Neural progenitor cell (in vitro differentiated cells): Measurements from ENCODE around the gene SPTBN4.

Experiments
- EZH2phosphoT487 ChIP-seq: fragments of 200-600 bp; sonication (generic); IDR thresholded peaks from 2 replicates; pipeline ENCODE4 v1.6.1; 2017; ENCODE audit warnings: antibody characterized with exemption
- TF ChIP-seq, protein P1 (sequence below): fragments of 200-600 bp; sonication (generic); IDR thresholded peaks from 2 replicates; pipeline ENCODE4 v1.5.1; 2017; ENCODE audit warnings: antibody characterized with exemption, mild to moderate bottlenecking

DNA sequence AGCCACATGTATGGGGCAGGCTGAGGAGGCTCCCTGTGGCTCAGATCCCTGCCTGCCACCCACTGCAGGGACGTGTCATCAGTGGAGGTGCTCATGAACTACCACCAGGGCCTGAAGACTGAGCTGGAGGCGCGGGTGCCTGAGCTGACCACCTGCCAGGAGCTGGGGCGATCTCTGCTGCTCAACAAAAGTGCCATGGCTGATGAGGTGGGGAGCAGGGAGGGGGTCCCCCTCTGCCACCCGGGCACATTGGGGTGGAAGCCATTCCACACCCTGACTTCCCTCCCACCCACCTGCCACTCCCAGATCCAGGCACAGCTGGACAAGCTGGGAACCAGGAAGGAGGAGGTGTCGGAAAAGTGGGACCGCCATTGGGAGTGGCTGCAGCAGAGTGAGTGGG, 98.6 kb downstream of the SPTBN4 start:
- TF ChIP-seq, protein P1, sequence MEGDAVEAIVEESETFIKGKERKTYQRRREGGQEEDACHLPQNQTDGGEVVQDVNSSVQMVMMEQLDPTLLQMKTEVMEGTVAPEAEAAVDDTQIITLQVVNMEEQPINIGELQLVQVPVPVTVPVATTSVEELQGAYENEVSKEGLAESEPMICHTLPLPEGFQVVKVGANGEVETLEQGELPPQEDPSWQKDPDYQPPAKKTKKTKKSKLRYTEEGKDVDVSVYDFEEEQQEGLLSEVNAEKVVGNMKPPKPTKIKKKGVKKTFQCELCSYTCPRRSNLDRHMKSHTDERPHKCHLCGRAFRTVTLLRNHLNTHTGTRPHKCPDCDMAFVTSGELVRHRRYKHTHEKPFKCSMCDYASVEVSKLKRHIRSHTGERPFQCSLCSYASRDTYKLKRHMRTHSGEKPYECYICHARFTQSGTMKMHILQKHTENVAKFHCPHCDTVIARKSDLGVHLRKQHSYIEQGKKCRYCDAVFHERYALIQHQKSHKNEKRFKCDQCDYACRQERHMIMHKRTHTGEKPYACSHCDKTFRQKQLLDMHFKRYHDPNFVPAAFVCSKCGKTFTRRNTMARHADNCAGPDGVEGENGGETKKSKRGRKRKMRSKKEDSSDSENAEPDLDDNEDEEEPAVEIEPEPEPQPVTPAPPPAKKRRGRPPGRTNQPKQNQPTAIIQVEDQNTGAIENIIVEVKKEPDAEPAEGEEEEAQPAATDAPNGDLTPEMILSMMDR = no peak
- no peak for TF ChIP-seq EZH2phosphoT487
